Stimulated activated CD8-positive, alpha-beta memory T cell treated with anti-CD3 and anti-CD28 coated beads, Interleukin-12 subunit alpha, Interleukin-12 subunit beta, amount 100 ng/mL, for 1 hour (primary cell): ENCODE measurements around the gene PPIE.
"Not testable (repeated sequence)": the region's sequence is repeated elsewhere in the genome, so short reads cannot be mapped to it uniquely, and the experiment has no call there.

Experiments used
- DNase-seq: peaks from one replicate; pipeline ENCODE4 v3.0.0-alpha.2; 2020; ENCODE audit warnings: low read depth

PPIE gene

GRCh38 chr1:39777896-39778295 is 39.2 kb downstream of the PPIE start:
- DNase-seq = not testable (repeated sequence)

DNA sequence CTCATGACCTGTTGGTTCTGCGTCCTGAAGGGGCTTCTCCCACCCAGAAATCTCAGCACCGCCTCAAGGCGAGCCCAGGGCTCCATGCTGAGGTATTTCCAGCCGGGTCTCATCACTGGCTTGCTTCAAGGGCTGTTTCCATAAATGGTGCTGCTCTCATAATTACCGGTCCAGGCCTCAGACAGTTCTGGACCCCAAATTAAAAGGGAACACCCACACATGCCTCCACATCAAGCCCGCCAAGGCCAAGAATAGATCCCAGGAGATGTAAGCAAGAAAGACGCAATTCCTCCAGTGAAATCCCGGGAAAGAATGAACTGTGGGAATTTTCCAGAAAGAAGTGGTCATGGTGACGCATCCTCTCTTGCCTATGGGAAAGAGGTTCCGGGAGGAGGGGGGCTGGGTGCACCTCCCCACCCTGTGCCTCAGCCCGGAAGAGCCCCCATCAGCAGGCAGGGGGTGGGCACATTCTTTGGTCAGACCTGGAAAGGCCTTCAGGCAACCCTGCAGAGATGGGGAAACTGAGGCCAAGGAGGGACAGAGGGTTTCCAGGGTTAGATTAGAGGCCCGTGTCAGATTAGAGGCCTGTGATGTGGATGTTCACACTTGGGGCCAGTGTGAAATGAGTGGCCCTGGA is 39.9 kb downstream of the PPIE start:
- not testable (repeated sequence) for DNase-seq

DNA sequence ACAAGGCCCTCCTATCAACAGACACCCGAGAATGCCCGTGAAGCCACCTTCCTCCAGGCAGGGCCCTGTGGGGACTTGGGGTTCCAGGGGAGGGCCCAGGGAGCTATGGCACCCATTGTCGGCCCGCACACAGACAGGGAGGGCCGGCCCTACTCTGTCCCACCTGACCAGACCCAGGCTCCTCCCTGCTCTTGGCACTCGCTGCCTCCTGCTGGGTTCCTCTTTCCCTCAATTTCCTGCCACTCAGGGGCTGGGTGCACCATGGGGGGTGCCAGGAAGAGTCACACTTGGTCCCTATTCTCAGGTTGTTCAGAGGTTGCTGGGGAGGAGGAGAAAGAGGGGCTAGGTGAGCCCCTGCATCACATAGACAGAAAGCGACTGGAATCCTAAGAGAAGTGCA is 40.5 kb downstream of the PPIE start:
- no peak for DNase-seq

GRCh38 chr1:39779821-39780220 is 41.1 kb downstream of the PPIE start:
- DNase-seq = no peak

DNA sequence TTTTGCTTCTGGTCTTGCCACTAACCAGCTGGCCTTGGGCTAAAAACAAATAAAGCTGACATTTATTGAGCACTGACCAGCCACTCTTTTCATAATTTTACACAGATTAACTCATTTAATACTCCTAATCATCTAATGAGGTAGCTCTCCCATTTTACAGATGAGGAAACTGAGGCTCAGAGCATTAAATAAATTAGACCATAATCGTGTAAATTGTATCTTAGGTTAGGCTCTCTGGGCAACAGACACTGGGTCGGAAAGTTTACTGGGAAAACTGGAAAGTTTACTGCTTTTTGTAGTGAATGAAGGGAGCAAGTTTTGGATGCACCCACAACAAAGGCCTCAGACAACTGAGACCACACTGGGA is 42.6 kb downstream of the PPIE start:
- DNase-seq = no peak

DNA sequence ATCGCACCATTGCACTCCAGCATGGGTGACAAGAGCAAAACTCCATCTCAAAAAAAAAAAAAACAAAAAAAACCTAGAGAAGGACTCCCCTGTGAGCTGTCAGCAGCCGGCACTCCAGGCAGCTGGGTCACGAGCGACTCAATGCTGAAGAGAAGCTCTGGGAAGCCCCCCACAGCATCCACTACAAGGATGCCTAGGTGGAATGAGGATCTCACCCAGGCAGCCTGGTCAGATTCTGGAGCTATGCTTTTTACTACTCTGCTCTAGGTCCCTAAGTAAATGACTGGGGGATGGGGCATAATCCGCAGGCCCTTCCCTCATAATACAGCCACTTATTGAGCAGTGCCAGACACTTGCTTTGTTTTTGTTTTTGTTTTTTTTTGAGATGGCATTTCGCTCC is 43.4 kb downstream of the PPIE start:
- DNase-seq = no peak

GRCh38 chr1:39782685-39783084 is 44.0 kb downstream of the PPIE start:
- DNase-seq = not testable (repeated sequence)

DNA sequence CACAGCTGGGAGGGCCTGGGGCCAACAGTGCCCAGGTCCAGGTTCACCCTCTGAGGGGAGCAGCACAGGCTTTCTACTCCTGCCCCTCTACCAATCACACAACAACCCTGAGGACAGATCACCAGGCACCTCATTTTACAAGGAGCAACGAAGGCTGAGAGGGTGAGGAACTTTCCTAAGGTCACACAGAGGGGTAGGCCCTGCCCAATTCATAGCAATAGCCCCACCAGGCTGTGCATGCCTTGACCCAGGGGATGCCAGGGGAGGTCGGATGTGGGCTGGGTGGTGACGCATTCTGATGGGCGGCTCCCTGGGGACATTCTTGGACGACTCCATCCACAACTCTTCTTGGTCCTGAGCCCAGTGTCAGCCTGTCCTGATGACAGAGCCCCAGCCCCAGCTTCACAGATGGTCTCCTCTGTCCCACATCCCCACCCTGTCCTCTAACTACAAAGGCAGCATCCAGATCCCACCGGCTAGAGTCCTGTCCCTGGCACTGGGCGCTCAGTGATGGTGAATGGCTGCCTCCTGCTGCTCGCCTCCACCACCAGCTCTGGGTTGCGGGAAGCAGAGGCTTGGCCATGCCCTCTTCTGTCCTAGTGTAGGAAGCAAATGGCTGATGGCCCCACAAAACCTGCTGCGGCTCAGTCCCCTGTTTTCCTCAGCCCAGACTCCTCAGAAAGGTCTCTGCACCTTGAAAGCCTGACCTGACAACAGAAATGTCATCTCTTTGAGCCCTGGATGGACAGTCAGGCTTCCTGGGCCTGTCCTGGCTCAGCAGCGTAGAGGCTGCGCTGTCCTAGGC is 47.8 kb downstream of the PPIE start:
- DNase-seq = not testable (repeated sequence)

DNA sequence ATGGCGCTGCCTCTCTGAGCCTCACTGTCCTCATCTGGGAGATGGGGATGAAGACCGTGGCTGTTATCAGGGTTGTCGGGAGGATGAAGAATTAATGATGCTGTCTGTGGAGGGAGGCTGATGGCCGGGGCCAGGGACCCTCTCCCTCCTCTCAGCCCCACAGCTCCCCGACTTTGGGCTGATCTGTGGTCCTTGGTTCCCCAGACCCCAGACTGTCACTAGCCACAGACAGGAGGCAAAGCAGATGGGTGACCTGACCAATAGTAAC is 48.4 kb downstream of the PPIE start:
- not testable (repeated sequence) for DNase-seq

DNA sequence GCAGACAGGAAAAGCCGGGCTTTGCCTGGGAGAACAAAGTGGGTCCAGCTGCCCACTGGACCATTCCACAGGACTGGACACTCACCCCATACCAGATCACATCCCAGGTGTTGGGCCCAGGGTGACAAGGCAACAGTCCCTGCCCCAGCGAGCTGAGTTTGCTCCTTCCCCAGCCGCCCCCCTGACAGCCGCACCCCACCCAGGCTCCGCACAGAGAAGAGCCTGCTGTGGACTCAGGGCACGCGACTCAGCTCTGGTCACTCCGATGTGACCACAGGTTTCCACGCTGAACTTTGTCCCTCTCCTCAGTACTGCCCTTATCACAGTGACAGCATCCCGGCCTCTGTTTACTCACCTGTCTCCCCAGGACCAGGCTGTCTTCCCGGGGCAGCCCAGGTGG is 48.8 kb downstream of the PPIE start:
- no peak for DNase-seq

GRCh38 chr1:39787964-39788363 is 49.3 kb downstream of the PPIE start:
- not testable (repeated sequence) for DNase-seq

- no peak for DNase-seq
Observed at GRCh38 chr1:39788426-39788757, 49.7 kb downstream of the PPIE start.

- DNase-seq = peak; percentile 2
Observed at GRCh38 chr1:39788758-39789570, 50.3 kb downstream of the PPIE start, which contains the start of gene BMP8B. TSS of gene BMP8B (minus strand) at chr1:39788865. CDS start at chr1:39788485, 380 bp downstream.

GRCh38 chr1:39789571-39790110 is 51.0 kb downstream of the PPIE start:
- DNase-seq = no peak

DNA sequence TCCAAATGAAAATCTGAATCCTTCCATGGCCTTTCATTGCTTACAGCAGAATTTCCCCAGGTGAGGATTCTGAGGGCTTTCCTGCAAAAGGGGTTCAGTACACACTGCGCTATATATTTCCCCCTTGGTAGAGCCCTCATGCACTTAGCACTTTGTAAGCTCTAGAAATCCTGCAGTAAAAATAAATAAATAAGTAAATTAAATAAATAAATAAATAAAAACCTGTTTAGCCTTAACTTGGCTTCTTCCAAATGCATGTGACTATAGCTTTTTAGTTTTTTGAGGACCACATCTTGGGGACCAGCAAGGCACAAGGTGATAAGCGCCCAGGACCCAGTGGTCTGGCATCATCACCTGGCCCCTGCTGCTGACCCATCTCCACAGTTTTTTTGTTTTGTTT is 53.2 kb downstream of the PPIE start:
- no peak for DNase-seq

DNA sequence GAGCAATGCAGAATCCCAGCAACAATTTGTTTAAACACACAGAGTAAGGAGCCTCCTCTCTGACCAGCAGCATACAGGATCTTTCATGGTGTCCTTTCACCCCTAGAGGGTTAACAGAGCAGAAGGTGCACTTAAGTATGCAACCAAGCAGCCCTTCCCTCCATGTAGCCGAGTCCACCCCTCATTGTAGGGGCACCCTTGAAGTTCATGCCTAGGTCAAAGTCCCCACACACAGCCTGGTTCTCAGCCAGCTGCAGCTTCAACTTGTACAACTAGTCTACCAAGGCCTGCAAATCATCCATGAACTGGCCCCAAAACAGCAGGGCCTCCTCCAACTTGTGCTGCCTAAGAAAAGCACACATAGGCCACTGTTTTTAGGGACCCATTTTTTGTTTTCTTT is 57.0 kb downstream of the PPIE start:
- DNase-seq = no peak

- peak; percentile 72 for DNase-seq
Observed at GRCh38 chr1:39798859-39799769, 60.4 kb downstream of the PPIE start.

GRCh38 chr1:39799770-39800470 is 61.2 kb downstream of the PPIE start:
- peak; percentile 50 for DNase-seq

GRCh38 chr1:39800471-39800835 is 61.8 kb downstream of the PPIE start:
- DNase-seq = no peak

GRCh38 chr1:39802496-39803260 is 64.0 kb downstream of the PPIE start:
- DNase-seq = no peak
